Liver (tissue), 9 donors: ENCODE measurements around the gene TMCO4. TPM values are rescaled to one million over a fixed set of nuclear protein-coding genes. Genes with fewer than 3 reads are reported as not detected.

Source experiments
- DNase-seq: peaks from one replicate; pipeline ENCODE4 v3.0.0-alpha.2; 2017; ENCODE audit warnings: low spot score
- H3K27ac ChIP-seq, 2 donors: one replicate each; pipeline ENCODE4 v1.7.0; 2013; ENCODE audit warnings: inconsistent platforms in 2 of 2, low read length in 2 of 2, control low read depth in 1 of 2, low read depth in 1 of 2, mild to moderate bottlenecking in 1 of 2
- H3K27me3 ChIP-seq, 4 donors: one replicate each; pipeline versions ENCODE4 v1.6.1 to v1.7.0; 2013; ENCODE audit warnings: low read length in 3 of 4, inconsistent platforms in 1 of 4, mild to moderate bottlenecking in 1 of 4, moderate library complexity in 1 of 4; ENCODE audit not compliant: control insufficient read depth in 4 of 4, insufficient read depth in 4 of 4
- H3K36me3 ChIP-seq, 4 donors: one replicate each; pipeline versions ENCODE4 v1.6.1 to v1.7.0; 2013; ENCODE audit warnings: low read length in 3 of 4, mild to moderate bottlenecking in 3 of 4, low read depth in 1 of 4, moderate library complexity in 1 of 4; ENCODE audit not compliant: control insufficient read depth in 4 of 4, insufficient read depth in 3 of 4
- H3K4me1 ChIP-seq, 4 donors: one replicate each; pipeline versions ENCODE4 v1.6.1 to v1.7.0; 2013; ENCODE audit warnings: low read length in 3 of 4, mild to moderate bottlenecking in 3 of 4, moderate library complexity in 1 of 4; ENCODE audit not compliant: control insufficient read depth in 4 of 4, insufficient read depth in 4 of 4
- H3K4me3 ChIP-seq, 3 donors: one replicate each; pipeline versions ENCODE4 v1.6.1 to v1.7.0; 2013; ENCODE audit warnings: low read length in 3 of 3, control low read depth in 1 of 3, low read depth in 1 of 3, mild to moderate bottlenecking in 1 of 3
- H3K9ac ChIP-seq, 2 donors: one replicate each; pipeline ENCODE4 v1.7.0; 2013; ENCODE audit warnings: low read length in 2 of 2, mild to moderate bottlenecking in 2 of 2, moderate library complexity in 2 of 2, control low read depth in 1 of 2, low read depth in 1 of 2
- H3K9me3 ChIP-seq, 4 donors: one replicate each; pipeline versions ENCODE4 v1.6.1 to v1.7.0; 2013; ENCODE audit warnings: low read length in 3 of 4; ENCODE audit not compliant: control insufficient read depth in 4 of 4
- ATF3 ChIP-seq: IDR thresholded peaks from 2 replicates; pipeline ENCODE4 v1.6.1; 2016; ENCODE audit warnings: antibody characterized with exemption
- CTCF ChIP-seq: fragments of 150-350 bp; IDR thresholded peaks from 2 replicates; pipeline ENCODE4 v1.5.1; 2017; ENCODE audit warnings: improper control_type of control experiment, low read depth, low read length; ENCODE audit not compliant: missing input control
- EGR1 ChIP-seq, 2 donors: IDR thresholded peaks; 2 replicates each; pipeline ENCODE4 v1.6.1; 2016 to 2018; ENCODE audit warnings: antibody characterized with exemption in 2 of 2, low read depth in 2 of 2
- FOXA1 ChIP-seq: IDR thresholded peaks from 2 replicates; pipeline ENCODE4 v1.6.1; 2016; ENCODE audit warnings: antibody characterized with exemption
- FOXA2 ChIP-seq: IDR thresholded peaks from 2 replicates; pipeline ENCODE4 v1.6.1; 2016; ENCODE audit warnings: antibody characterized with exemption
- GABPA ChIP-seq, 2 donors: IDR thresholded peaks in 1 of 2; conservative IDR thresholded peaks in 1 of 2; 2 replicates each; pipeline ENCODE4 v1.6.1; 2016; ENCODE audit warnings: antibody characterized with exemption in 2 of 2, mild to moderate bottlenecking in 1 of 2, moderate library complexity in 1 of 2
- HNF4A ChIP-seq, 2 donors: conservative IDR thresholded peaks; 2 replicates each; pipeline ENCODE4 v1.6.1; 2016; ENCODE audit warnings: antibody characterized with exemption in 2 of 2, mild to moderate bottlenecking in 2 of 2
- HNF4G ChIP-seq: IDR thresholded peaks from 2 replicates; pipeline ENCODE4 v1.6.1; 2016; ENCODE audit warnings: antibody characterized with exemption
- JUND ChIP-seq, 2 donors: IDR thresholded peaks; 2 replicates each; pipeline ENCODE4 v1.6.1; 2016; ENCODE audit warnings: antibody characterized with exemption in 2 of 2
- MAX ChIP-seq: IDR thresholded peaks from 2 replicates; pipeline ENCODE4 v1.6.1; 2016; ENCODE audit warnings: antibody characterized with exemption
- RAD21 ChIP-seq, 2 donors: IDR thresholded peaks; 2 replicates each; pipeline ENCODE4 v1.6.1; 2016; ENCODE audit warnings: antibody characterized with exemption in 2 of 2, mild to moderate bottlenecking in 2 of 2
- REST ChIP-seq: IDR thresholded peaks from 2 replicates; pipeline ENCODE4 v1.6.1; 2016; ENCODE audit warnings: antibody characterized with exemption, mild to moderate bottlenecking
- RXRA ChIP-seq, 2 donors: IDR thresholded peaks; 2 replicates each; pipeline ENCODE4 v1.6.1; 2017 to 2018; ENCODE audit warnings: antibody characterized with exemption in 2 of 2, mild to moderate bottlenecking in 1 of 2
- SP1 ChIP-seq: IDR thresholded peaks from 2 replicates; pipeline ENCODE4 v1.6.1; 2018; ENCODE audit warnings: antibody characterized with exemption, mild to moderate bottlenecking
- TAF1 ChIP-seq: conservative IDR thresholded peaks from 2 replicates; pipeline ENCODE4 v1.6.1; 2016; ENCODE audit warnings: antibody characterized with exemption, mild to moderate bottlenecking
- YY1 ChIP-seq: IDR thresholded peaks from 2 replicates; pipeline ENCODE4 v1.6.1; 2016; ENCODE audit warnings: antibody characterized with exemption, mild to moderate bottlenecking
- WGBS: extraction: QIAGEN DNeasy Blood & Tissue Kit; methylation state at CpG from one replicate; pipeline ENCODE4 v1.1.7; 2013; 5-methylcytosine and 5-hydroxymethylcytosine counted together
- polyA plus RNA-seq, 2 donors: library from polyadenylated mRNA; stranded (reverse) in 1 of 2; unstranded in 1 of 2; fragments of 200-250 nt in 1 of 2; fragments of >200 nt in 1 of 2; fragmentation: Nextera tagmentation in 1 of 2; extraction: Ambion mirVana in 1 of 2; gene quantifications; one replicate each; pipeline versions ENCODE4 v1.2.1 to v1.2.3, GENCODE V29; 2013 to 2015
- total RNA-seq, 2 donors: library from RNA; depleted of rRNA; stranded (reverse); fragments of >200 nt; gene quantifications; one replicate each; pipeline ENCODE4 v1.2.3, GENCODE V29; 2014
- donor health status: healthy.
- donor health status: healthy.
- donor health status: healthy.
- donor health status: healthy.
- donor health status: healthy.

Gene TMCO4
- total and polyA plus RNA-seq, 4 donors, result 4.0 to 9.5 (median 6.0) TPM

GRCh38 chr1:19647643-19648042 lies 152.1 kb downstream of the TMCO4 start (continued):
- TF ChIP-seq RXRA (IDR thresholded peaks at IDR 0.05) (no peak), EGR1 (IDR thresholded peaks at IDR 0.05; ENCODE audit: low read depth in 2 of 2) (no peak), HNF4A (conservative IDR thresholded peaks at IDR 0.05) (no peak), TAF1 (no peak), YY1 (no peak)

GRCh38 chr1:19646377-19647319 lies 153.1 kb downstream of the TMCO4 start:
- peaks cover 3 to 17% (median 11%) of the 10 kb centered on the region in 4 donors for H3K4me1 ChIP-seq
- H3K9ac ChIP-seq, result no peak overlapping the region
- peaks cover 0 to 5% (median 0%) of the 10 kb centered on the region in 4 donors for H3K27me3 ChIP-seq
- no peak for DNase-seq
- no peaks in the 10 kb centered on the region for H3K9me3 ChIP-seq
- no peak overlapping the region for H3K27ac ChIP-seq
- H3K36me3 ChIP-seq, result no peaks in the 10 kb centered on the region
- no peak for TF ChIP-seq GABPA (IDR thresholded peaks at IDR 0.05 in 1 of 2, conservative IDR thresholded peaks at IDR 0.05 in 1 of 2)
- no peak for TF ChIP-seq JUND (IDR thresholded peaks at IDR 0.05)
- no peak for TF ChIP-seq HNF4G
- TF ChIP-seq FOXA1, result no peak
- TF ChIP-seq YY1, result no peak
- TF ChIP-seq SP1, result no peak
- TF ChIP-seq RXRA (IDR thresholded peaks at IDR 0.05), result no peak
- no peak for TF ChIP-seq RAD21 (IDR thresholded peaks at IDR 0.05)
- no peak for TF ChIP-seq REST
- TF ChIP-seq CTCF, result no peak
- no peak for TF ChIP-seq TAF1
- TF ChIP-seq EGR1 (IDR thresholded peaks at IDR 0.05; ENCODE audit: low read depth in 2 of 2), result no peak
- TF ChIP-seq ATF3, result no peak
- TF ChIP-seq FOXA2, result no peak
- no peak for TF ChIP-seq HNF4A (conservative IDR thresholded peaks at IDR 0.05)
- TF ChIP-seq MAX, result no peak
- 84% methylated on average over 9 of the region's 9 CpGs for WGBS
- H3K4me3 ChIP-seq, result no peak overlapping the region
